K562 (cell line): ENCODE data around the gene TP73. TPM values are rescaled to one million over a fixed set of nuclear protein-coding genes. Genes with fewer than 3 reads are reported as not detected.

ENCODE experiments used
- BCL6 ChIP-seq: fragments of 250-450 bp; sonication (Bioruptor Pico); IDR thresholded peaks from 2 replicates; pipeline ENCODE4 v1.4.0; 2020
- BRCA1 ChIP-seq, 2 experiments: fragments of 450-650 bp in 1 of 2; sonication (generic) in 1 of 2; formaldehyde crosslinking in 1 of 2; IDR thresholded peaks; 2 replicates each; pipeline versions ENCODE4 v1.5.0 to v1.6.1; 2017 to 2020; ENCODE audit warnings: mild to moderate bottlenecking in 1 of 2, missing genetic modification reagents in 1 of 2
- DIDO1 ChIP-seq: fragments of 450-650 bp; IDR thresholded peaks from 2 replicates; pipeline ENCODE4 v1.6.1; 2016; ENCODE audit warnings: low read depth, missing biosample characterization, missing genetic modification characterization
- FOXJ2 ChIP-seq: fragments of 200-800 bp; sonication (Bioruptor generic); IDR thresholded peaks from 2 replicates; pipeline ENCODE4 v1.6.1; 2016; ENCODE audit warnings: missing genetic modification characterization, missing compliant biosample characterization
- IRF2 ChIP-seq: sonication (generic); formaldehyde crosslinking; IDR thresholded peaks from 2 replicates; pipeline ENCODE4 v1.8.1; 2022; ENCODE audit warnings: mild to moderate bottlenecking, missing genetic modification reagents
- JUNB ChIP-seq: fragments of 450-650 bp; formaldehyde crosslinking; conservative IDR thresholded peaks from 2 replicates; pipeline ENCODE4 v1.4.0; 2020; ENCODE audit warnings: mild to moderate bottlenecking
- JUND ChIP-seq, 2 experiments: IDR thresholded peaks; 2 replicates in 1 of 2; 3 replicates in 1 of 2; pipeline ENCODE4 v1.6.1; 2011; ENCODE audit warnings: borderline replicate concordance in 2 of 2, low read depth in 2 of 2, low read length in 2 of 2, improper control_type of control experiment in 1 of 2, missing biosample characterization in 1 of 2, missing genetic modification characterization in 1 of 2, missing genetic modification reagents in 1 of 2
- NFATC3 ChIP-seq: fragments of 450-650 bp; IDR thresholded peaks from 2 replicates; pipeline ENCODE4 v1.6.1; 2017; ENCODE audit warnings: mild to moderate bottlenecking
- NR2C1 ChIP-seq, 2 experiments: fragments of 450-650 bp; IDR thresholded peaks; 2 replicates each; pipeline ENCODE4 v1.6.1; 2017; ENCODE audit warnings: mild to moderate bottlenecking in 2 of 2, antibody characterized with exemption in 1 of 2, inconsistent platforms in 1 of 2, missing compliant biosample characterization in 1 of 2, missing genetic modification characterization in 1 of 2
- RFX1 ChIP-seq: fragments of 450-650 bp; IDR thresholded peaks from 2 replicates; pipeline ENCODE4 v1.6.1; 2016; ENCODE audit warnings: mild to moderate bottlenecking, moderate library complexity
- TARDBP ChIP-seq: fragments of 450-650 bp; IDR thresholded peaks from 2 replicates; pipeline ENCODE4 v1.6.1; 2016
- THRAP3 ChIP-seq: fragments of 450-650 bp; IDR thresholded peaks from 2 replicates; pipeline ENCODE4 v1.6.1; 2016; ENCODE audit warnings: mild to moderate bottlenecking, inconsistent platforms, borderline replicate concordance
- ZKSCAN3 ChIP-seq: fragments of 250-450 bp; sonication (Bioruptor Pico); IDR thresholded peaks from 2 replicates; pipeline ENCODE4 v1.4.0; 2020
- ZKSCAN8 ChIP-seq: fragments of 200-800 bp; sonication (Bioruptor generic); IDR thresholded peaks from 2 replicates; pipeline ENCODE4 v1.6.1; 2016; ENCODE audit warnings: missing genetic modification characterization, missing compliant biosample characterization
- ZNF282 ChIP-seq: sonication (generic); formaldehyde crosslinking; IDR thresholded peaks from 2 replicates; pipeline ENCODE4 v1.8.1; 2023; ENCODE audit warnings: missing genetic modification reagents
- ZNF76 ChIP-seq: fragments of 250-450 bp; sonication (Bioruptor Pico); IDR thresholded peaks from 2 replicates; pipeline ENCODE4 v1.4.0; 2020; ENCODE audit warnings: mild to moderate bottlenecking, moderate library complexity, borderline replicate concordance
- ZNF778 ChIP-seq: fragments of 450-650 bp; formaldehyde crosslinking; IDR thresholded peaks from 2 replicates; pipeline ENCODE4 v1.4.0; 2020; ENCODE audit warnings: mild to moderate bottlenecking, moderate library complexity
- polyA plus RNA-seq, 8 experiments: library from polyadenylated mRNA; depleted of rRNA in 4 of 8; stranded (reverse) in 5 of 8; unstranded in 3 of 8; fragments of >200 nt; fragmentation: Nextera tagmentation in 2 of 8; fragmentation: Illumina TruSeq in 1 of 8; extraction: Ambion mirVana in 2 of 8; extraction: Trizol in 1 of 8; gene quantifications; 2 replicates each; pipeline versions ENCODE4 v1.2.1 to v1.2.3, GENCODE V29; 2011 to 2014; ENCODE audit warnings: inconsistent platforms in 1 of 8, missing spikeins in 1 of 8
- total RNA-seq, 7 experiments: library from RNA; depleted of rRNA in 6 of 7; stranded (reverse); fragments of >200 nt in 6 of 7; fragmentation: Illumina TruSeq in 2 of 7; extraction: Trizol in 2 of 7; gene quantifications; 2 replicates each; pipeline versions ENCODE4 v1.2.1 to v1.2.3, GENCODE V29; 2011 to 2021; ENCODE audit warnings: low replicate concordance in 1 of 7
- TF ChIP-seq, protein P1 (sequence below), 2 experiments: IDR thresholded peaks; 2 replicates each; pipeline ENCODE4 v1.6.1; 2012; ENCODE audit warnings: improper control_type of control experiment in 2 of 2, low read depth in 2 of 2, low read length in 2 of 2, borderline replicate concordance in 1 of 2
- TF ChIP-seq, protein P2 (sequence below): fragments of 250-450 bp; sonication (Bioruptor Pico); IDR thresholded peaks from 2 replicates; pipeline ENCODE4 v1.4.0; 2020; ENCODE audit warnings: mild to moderate bottlenecking, moderate library complexity, borderline replicate concordance
- TF ChIP-seq, protein P3 (sequence below): fragments of 250-450 bp; sonication (Bioruptor Pico); IDR thresholded peaks from 2 replicates; pipeline ENCODE4 v1.4.0; 2020; ENCODE audit warnings: mild to moderate bottlenecking

The TP73 gene
- total and polyA plus RNA-seq, 9 of the 15 experiments (the other 6 are each of a cell fraction or from before 2014, with no cell fraction given): 0.07 to 1.6 (median 0.40) TPM; not detected in 2

DNA sequence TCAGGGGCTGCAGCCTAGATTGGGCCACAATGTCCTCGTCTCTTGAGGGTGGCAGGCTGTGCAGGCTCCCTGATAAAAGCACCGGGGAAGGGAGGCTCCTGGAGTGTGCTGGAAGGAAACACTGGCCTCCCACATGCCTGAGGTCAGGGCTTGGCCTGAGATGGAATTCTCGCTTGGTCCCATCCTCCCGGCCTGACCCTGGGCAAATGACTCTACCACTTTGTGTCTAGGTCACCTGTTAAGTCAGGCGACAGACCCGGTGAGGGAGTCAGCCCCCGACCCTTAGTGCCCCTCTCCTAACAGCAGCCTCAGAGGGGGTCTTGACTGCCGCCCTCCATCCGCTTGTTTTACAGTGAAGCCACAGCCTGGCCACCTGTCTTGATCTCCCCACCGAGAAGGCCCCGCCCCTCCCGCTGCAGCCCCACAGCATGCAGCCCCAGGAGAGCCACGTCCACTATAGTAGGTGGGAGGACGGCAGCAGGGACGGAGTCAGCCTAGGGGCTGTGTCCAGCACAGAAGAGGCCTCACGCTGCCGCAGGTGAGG lies 122.7 kb downstream of the TP73 start (continued):
- TF ChIP-seq, protein P1, sequence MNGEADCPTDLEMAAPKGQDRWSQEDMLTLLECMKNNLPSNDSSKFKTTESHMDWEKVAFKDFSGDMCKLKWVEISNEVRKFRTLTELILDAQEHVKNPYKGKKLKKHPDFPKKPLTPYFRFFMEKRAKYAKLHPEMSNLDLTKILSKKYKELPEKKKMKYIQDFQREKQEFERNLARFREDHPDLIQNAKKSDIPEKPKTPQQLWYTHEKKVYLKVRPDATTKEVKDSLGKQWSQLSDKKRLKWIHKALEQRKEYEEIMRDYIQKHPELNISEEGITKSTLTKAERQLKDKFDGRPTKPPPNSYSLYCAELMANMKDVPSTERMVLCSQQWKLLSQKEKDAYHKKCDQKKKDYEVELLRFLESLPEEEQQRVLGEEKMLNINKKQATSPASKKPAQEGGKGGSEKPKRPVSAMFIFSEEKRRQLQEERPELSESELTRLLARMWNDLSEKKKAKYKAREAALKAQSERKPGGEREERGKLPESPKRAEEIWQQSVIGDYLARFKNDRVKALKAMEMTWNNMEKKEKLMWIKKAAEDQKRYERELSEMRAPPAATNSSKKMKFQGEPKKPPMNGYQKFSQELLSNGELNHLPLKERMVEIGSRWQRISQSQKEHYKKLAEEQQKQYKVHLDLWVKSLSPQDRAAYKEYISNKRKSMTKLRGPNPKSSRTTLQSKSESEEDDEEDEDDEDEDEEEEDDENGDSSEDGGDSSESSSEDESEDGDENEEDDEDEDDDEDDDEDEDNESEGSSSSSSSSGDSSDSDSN (IDR thresholded peaks at IDR 0.05; ENCODE audit: borderline replicate concordance in 1 of 2, low read depth in 2 of 2, low read length in 2 of 2): peak in 1 of 2 experiments; percentile 90; a peak in 1 of 4 replicates
- peak; percentile 73 for TF ChIP-seq JUND (IDR thresholded peaks at IDR 0.05; ENCODE audit: borderline replicate concordance, low read depth, low read length)
- peak; percentile 49; the same call in 1 of the 3 replicates for TF ChIP-seq JUND (tag; IDR thresholded peaks at IDR 0.05; ENCODE audit: borderline replicate concordance, low read depth, low read length)
- TF ChIP-seq RFX1: no peak
- TF ChIP-seq IRF2 (CRISPR knock-in tag): no peak
- no peak for TF ChIP-seq NFATC3
- TF ChIP-seq, protein P2, sequence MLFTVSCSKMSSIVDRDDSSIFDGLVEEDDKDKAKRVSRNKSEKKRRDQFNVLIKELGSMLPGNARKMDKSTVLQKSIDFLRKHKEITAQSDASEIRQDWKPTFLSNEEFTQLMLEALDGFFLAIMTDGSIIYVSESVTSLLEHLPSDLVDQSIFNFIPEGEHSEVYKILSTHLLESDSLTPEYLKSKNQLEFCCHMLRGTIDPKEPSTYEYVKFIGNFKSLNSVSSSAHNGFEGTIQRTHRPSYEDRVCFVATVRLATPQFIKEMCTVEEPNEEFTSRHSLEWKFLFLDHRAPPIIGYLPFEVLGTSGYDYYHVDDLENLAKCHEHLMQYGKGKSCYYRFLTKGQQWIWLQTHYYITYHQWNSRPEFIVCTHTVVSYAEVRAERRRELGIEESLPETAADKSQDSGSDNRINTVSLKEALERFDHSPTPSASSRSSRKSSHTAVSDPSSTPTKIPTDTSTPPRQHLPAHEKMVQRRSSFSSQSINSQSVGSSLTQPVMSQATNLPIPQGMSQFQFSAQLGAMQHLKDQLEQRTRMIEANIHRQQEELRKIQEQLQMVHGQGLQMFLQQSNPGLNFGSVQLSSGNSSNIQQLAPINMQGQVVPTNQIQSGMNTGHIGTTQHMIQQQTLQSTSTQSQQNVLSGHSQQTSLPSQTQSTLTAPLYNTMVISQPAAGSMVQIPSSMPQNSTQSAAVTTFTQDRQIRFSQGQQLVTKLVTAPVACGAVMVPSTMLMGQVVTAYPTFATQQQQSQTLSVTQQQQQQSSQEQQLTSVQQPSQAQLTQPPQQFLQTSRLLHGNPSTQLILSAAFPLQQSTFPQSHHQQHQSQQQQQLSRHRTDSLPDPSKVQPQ (CRISPR knock-in tag): 0 out of 2 replicates have a peak, but pooled peaks have one; percentile 14
- TF ChIP-seq BRCA1 (IDR thresholded peaks at IDR 0.05): no peak
- no peak for TF ChIP-seq BRCA1 (CRISPR knock-in tag; IDR thresholded peaks at IDR 0.05)
- TF ChIP-seq ZKSCAN3 (CRISPR knock-in tag): no peak
- TF ChIP-seq FOXJ2 (tag): no peak
- peak; percentile 38; the same call in 1 of the 2 replicates for TF ChIP-seq NR2C1 (IDR thresholded peaks at IDR 0.05)
- peak; percentile 35 for TF ChIP-seq NR2C1 (tag; IDR thresholded peaks at IDR 0.05)
- no peak for TF ChIP-seq TARDBP
- TF ChIP-seq THRAP3: no peak
- no peak for TF ChIP-seq ZNF778 (CRISPR knock-in tag)
- no peak for TF ChIP-seq DIDO1 (tag)
- no peak for TF ChIP-seq ZNF76 (CRISPR knock-in tag)
- TF ChIP-seq BCL6 (CRISPR knock-in tag): no peak
- TF ChIP-seq ZNF282 (CRISPR knock-in tag): no peak
- TF ChIP-seq, protein P3, sequence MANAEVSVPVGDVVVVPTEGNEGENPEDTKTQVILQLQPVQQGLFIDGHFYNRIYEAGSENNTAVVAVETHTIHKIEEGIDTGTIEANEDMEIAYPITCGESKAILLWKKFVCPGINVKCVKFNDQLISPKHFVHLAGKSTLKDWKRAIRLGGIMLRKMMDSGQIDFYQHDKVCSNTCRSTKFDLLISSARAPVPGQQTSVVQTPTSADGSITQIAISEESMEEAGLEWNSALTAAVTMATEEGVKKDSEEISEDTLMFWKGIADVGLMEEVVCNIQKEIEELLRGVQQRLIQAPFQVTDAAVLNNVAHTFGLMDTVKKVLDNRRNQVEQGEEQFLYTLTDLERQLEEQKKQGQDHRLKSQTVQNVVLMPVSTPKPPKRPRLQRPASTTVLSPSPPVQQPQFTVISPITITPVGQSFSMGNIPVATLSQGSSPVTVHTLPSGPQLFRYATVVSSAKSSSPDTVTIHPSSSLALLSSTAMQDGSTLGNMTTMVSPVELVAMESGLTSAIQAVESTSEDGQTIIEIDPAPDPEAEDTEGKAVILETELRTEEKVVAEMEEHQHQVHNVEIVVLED: no peak
- no peak; the same call in 1 of the 2 replicates for TF ChIP-seq ZKSCAN8 (CRISPR knock-in tag)
- no peak for TF ChIP-seq JUNB
